Measurements from ENCODE around the gene ATP6V1G3. TPM values are rescaled to one million over a fixed set of nuclear protein-coding genes. Genes with fewer than 3 reads are reported as not detected.
A peak's percentile ranks its signal among the peaks of the same experiment; 100 is the strongest.

ATP6V1G3 gene
- total and polyA plus RNA-seq, 2 of the 4 experiments (the other 2 are of a cell fraction): not detected

DNA sequence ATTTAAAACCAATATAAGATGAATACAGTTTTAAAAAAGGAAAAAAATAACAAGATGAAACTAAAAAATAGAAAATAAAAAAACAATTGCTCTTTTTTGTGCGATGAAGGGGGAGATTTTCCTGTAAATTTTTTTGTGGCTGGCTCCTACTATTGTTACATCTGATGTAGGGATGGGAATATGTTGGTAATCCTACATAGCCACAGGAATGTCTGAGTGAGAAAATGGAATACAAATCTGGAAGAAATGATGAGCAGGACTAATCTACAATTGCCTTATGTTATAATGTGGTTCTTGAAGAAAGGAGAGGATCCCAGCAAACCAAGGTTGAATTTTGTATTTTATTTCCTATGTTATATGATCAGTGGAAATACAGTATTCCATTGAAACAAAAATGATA, 40.9 kb downstream of the ATP6V1G3 start:
- Histone ChIP-seq H3K9ac (ENCODE audit: low read depth, low read length) (no peak overlapping the region), H2BK120ac (ENCODE audit: low read depth, low read length) (no peak overlapping the region), H3K4me2 (ENCODE audit: low read depth, low read length) (no peak overlapping the region), H3K18ac (ENCODE audit: low read depth, low read length) (no peak overlapping the region), H2AK5ac (ENCODE audit: low read depth, low read length) (no peak overlapping the region), H3K36me3 (ENCODE audit: control insufficient read depth, insufficient read depth, low read length) (no peaks in the 10 kb centered on the region), H4K8ac (ENCODE audit: low read depth in 2 of 2, low read length in 2 of 2) (no peak overlapping the region), H2AFZ (replicated peaks; ENCODE audit: low read length, poor library complexity) (no peak overlapping the region), H4K91ac (ENCODE audit: insufficient read depth, low read depth, low read length) (no peak overlapping the region), H4K20me1 (ENCODE audit: insufficient read depth, low read length) (no peaks in the 10 kb centered on the region), H3K27me3 (ENCODE audit: control insufficient read depth, insufficient read depth, low read length) (no peaks in the 10 kb centered on the region), H3K4me3 (ENCODE audit: insufficient read depth, low read depth, low read length) (no peak overlapping the region), H3K4me1 (ENCODE audit: control insufficient read depth, insufficient read depth, low read length) (peaks cover 18% of the 10 kb centered on the region), H2BK20ac (ENCODE audit: low read depth, low read length) (no peak overlapping the region), H3K79me1 (ENCODE audit: low read depth in 1 of 2, low read length in 2 of 2) (no peaks in the 10 kb centered on the region; a peak in 1 of 4 replicates), H2AK9ac (replicated peaks; ENCODE audit: low read depth, low read length, poor library complexity) (no peak overlapping the region), H3K9me3 (ENCODE audit: control insufficient read depth, insufficient read depth, low read length) (no peaks in the 10 kb centered on the region), H3K9me1 (ENCODE audit: insufficient read depth, low read length) (peaks cover 17% of the 10 kb centered on the region), H2BK15ac (ENCODE audit: low read depth, low read length) (no peak overlapping the region), H3K14ac (replicated peaks; ENCODE audit: low read depth, low read length) (no peak overlapping the region), H3K23ac (ENCODE audit: low read depth, low read length) (no peak overlapping the region), H4K5ac (ENCODE audit: low read depth, low read length) (no peak overlapping the region), H2BK5ac (ENCODE audit: low read depth, low read length, poor library complexity, severe bottlenecking) (no peak overlapping the region), H3K4ac (ENCODE audit: low read depth, low read length) (no peak overlapping the region), H3K56ac (ENCODE audit: extremely low read depth, insufficient read depth, low read length) (no peak overlapping the region), H3K27ac (ENCODE audit: insufficient read depth, low read length) (no peak overlapping the region)
- POLR2A ChIA-PET (ENCODE audit: unreplicated experiment): no interaction called here
- WGBS, 2 experiments (ENCODE audit: extremely low coverage in 2 of 2, insufficient read length in 1 of 2): no CpG with 5 or more reads among the region's 1 CpG
- in situ Hi-C loops (cut with MboI; ENCODE audit: low sequenced_read_pairs): no loop called here
- no peak for ATAC-seq (ENCODE audit: low read depth)
- intact Hi-C loops (cut with micrococcal nuclease): no loop called here
- no TSS peak for BruUV-seq (replicated peaks)
- TF ChIP-seq, protein P1, sequence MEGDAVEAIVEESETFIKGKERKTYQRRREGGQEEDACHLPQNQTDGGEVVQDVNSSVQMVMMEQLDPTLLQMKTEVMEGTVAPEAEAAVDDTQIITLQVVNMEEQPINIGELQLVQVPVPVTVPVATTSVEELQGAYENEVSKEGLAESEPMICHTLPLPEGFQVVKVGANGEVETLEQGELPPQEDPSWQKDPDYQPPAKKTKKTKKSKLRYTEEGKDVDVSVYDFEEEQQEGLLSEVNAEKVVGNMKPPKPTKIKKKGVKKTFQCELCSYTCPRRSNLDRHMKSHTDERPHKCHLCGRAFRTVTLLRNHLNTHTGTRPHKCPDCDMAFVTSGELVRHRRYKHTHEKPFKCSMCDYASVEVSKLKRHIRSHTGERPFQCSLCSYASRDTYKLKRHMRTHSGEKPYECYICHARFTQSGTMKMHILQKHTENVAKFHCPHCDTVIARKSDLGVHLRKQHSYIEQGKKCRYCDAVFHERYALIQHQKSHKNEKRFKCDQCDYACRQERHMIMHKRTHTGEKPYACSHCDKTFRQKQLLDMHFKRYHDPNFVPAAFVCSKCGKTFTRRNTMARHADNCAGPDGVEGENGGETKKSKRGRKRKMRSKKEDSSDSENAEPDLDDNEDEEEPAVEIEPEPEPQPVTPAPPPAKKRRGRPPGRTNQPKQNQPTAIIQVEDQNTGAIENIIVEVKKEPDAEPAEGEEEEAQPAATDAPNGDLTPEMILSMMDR (conservative IDR thresholded peaks at IDR 0.05; ENCODE audit: low read depth, low read length): no peak
- TF ChIP-seq RFX5 (IDR thresholded peaks at IDR 0.05; ENCODE audit: low read depth, low read length) (no peak), BHLHE40 (IDR thresholded peaks at IDR 0.05; ENCODE audit: low read depth, low read length) (no peak), NFE2L2 (IDR thresholded peaks at IDR 0.05; ENCODE audit: low read depth, low read length) (no peak), FOS (IDR thresholded peaks at IDR 0.05; ENCODE audit: low read depth, low read length) (no peak), POLR2A (IDR thresholded peaks at IDR 0.05; ENCODE audit: low read depth, low read length) (no peak), MAZ (IDR thresholded peaks at IDR 0.05; ENCODE audit: borderline replicate concordance, low read depth, low read length) (no peak), MAFK (IDR thresholded peaks at IDR 0.05; ENCODE audit: low read depth, low read length) (no peak), CHD1 (IDR thresholded peaks at IDR 0.05; ENCODE audit: low read depth, low read length) (no peak), MXI1 (IDR thresholded peaks at IDR 0.05; ENCODE audit: borderline replicate concordance, low read depth, low read length) (no peak), RCOR1 (IDR thresholded peaks at IDR 0.05; ENCODE audit: insufficient replicate concordance, low read length) (no peak), RAD21 (IDR thresholded peaks at IDR 0.05; ENCODE audit: low read length) (no peak), SMC3 (IDR thresholded peaks at IDR 0.05; ENCODE audit: low read depth, low read length) (no peak), CEBPB (IDR thresholded peaks at IDR 0.05; ENCODE audit: low read depth, low read length) (no peak)
- TF ChIP-seq, protein P2, sequence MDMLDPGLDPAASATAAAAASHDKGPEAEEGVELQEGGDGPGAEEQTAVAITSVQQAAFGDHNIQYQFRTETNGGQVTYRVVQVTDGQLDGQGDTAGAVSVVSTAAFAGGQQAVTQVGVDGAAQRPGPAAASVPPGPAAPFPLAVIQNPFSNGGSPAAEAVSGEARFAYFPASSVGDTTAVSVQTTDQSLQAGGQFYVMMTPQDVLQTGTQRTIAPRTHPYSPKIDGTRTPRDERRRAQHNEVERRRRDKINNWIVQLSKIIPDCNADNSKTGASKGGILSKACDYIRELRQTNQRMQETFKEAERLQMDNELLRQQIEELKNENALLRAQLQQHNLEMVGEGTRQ (IDR thresholded peaks at IDR 0.05; ENCODE audit: low read depth, low read length): no peak
- TF ChIP-seq, protein P3, sequence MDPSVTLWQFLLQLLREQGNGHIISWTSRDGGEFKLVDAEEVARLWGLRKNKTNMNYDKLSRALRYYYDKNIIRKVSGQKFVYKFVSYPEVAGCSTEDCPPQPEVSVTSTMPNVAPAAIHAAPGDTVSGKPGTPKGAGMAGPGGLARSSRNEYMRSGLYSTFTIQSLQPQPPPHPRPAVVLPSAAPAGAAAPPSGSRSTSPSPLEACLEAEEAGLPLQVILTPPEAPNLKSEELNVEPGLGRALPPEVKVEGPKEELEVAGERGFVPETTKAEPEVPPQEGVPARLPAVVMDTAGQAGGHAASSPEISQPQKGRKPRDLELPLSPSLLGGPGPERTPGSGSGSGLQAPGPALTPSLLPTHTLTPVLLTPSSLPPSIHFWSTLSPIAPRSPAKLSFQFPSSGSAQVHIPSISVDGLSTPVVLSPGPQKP (IDR thresholded peaks at IDR 0.05; ENCODE audit: borderline replicate concordance, low read depth, low read length): no peak
- CTCF ChIA-PET: no interaction called here
- peak; percentile 43 for DNase-seq
- dilution Hi-C loops (cut with HindIII; ENCODE audit: low sequenced_read_pairs, unreplicated experiment): no loop called here

All from IMR-90 (cell line).